GM19043 (cell line): Measurements from ENCODE around the gene ZC3H12C.

ENCODE experiments used
- ATAC-seq: cut with Tn5 transposase; IDR thresholded peaks from one replicate; pipeline ENCODE4 v1.9.1; 2021; ENCODE audit warnings: low read depth; ENCODE audit not compliant: unreplicated experiment

Gene ZC3H12C

GRCh38 chr11:110147962-110148709, 54.9 kb downstream of the ZC3H12C start:
- no peak for ATAC-seq

DNA sequence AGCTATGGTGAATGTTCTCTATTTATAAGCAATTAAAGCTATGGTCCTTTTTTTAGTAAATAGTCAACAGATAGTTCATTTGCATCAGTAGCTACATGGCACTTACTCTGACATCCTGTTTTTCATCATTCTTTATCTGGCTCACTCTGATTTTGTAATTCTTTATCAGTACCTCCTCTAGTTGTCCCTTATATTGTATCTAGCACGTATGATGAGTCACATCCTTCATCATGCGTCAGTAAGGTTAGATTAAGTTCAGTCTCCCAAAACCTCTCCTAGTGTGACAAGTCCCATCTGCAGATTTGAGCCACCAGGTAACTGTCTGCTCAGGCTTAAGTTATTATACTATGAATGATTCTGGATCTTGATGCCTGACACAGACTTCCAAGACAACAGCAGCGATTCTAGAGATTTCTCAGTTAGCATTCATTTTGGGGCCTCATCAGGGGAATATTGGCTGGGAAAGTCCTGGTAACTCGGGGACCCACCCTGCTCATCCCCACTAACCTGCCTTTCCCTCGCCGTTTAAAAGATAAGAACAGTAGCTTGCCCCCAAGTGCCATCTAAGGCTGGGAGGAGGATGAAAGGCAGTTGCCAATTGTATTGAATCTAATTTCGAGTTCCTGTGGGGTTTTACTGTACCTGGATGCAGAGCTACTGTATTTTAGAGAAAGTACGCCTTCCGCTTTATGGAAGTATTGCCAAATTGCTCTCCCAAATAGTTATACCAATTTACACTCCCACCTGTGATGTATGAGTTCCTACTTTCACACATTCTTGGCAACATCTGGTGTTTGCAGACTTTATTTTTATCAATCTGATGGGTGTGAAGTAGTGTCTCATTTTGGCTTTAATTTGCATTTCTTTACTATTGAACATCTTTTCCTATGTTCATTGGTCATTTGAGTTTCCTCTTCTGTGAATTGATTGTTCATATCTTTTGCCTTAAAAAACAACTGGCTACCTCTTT, 55.9 kb downstream of the ZC3H12C start:
- no peak for ATAC-seq

DNA sequence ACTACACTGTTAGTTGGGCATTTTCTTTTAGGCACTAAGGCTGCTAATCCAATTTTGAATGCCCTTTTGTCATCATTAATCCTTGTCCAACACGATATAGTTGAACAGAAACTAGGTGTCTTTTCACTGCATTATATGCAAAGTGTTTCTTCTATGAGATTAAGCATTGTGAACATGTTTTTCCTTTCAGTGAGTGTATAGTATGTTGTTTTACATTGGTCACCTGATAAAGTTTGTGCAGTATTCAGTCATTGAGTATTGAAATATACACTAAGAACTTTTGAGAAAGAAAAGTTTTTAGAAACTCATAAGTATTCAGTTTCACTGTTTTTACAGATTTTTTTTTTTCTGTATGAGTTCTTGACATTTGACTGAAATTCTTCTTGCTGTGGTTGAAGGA, 59.0 kb downstream of the ZC3H12C start:
- ATAC-seq, result no peak

DNA sequence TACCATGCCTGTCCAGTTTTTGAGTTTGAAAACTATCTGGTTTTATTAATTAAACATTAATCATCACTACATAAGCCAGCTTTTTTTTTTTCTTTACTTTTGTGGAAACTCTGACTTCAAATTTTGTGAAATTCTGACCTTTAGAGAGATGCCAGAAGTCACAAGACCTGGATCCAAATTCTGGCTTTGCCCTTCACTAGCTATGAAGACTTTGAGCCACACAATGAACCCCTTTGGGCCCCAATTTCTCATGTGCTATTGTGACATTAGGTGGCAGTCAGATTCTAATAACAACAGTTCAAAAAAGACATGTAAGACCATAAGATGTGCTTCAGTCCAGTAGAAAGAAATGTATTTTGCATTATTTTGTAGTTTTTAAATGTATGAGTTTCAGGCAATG, 60.3 kb downstream of the ZC3H12C start:
- ATAC-seq, result no peak

DNA sequence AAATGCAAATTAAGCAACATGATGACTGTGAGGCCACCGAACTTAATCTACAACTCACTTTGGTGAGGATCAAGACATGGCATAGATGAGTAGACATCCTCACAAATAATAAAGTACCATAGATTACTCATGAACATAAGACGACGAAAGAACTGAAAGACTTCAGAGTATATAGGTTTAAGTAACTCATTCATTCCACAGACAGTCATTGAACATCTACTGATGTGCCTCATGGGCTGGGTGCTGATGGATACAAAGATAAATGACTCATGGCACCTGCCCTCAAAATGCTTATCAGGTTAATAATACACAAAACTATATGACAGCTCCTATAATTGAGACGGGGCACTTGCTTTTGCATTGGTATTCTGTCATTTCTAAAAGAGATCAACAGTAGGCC, 63.3 kb downstream of the ZC3H12C start:
- no peak for ATAC-seq

GRCh38 chr11:110158317-110159200, 65.4 kb downstream of the ZC3H12C start:
- no peak for ATAC-seq

GRCh38 chr11:110159476-110159875, 66.3 kb downstream of the ZC3H12C start:
- ATAC-seq, result no peak

GRCh38 chr11:110160016-110160415, 66.8 kb downstream of the ZC3H12C start:
- ATAC-seq, result no peak

GRCh38 chr11:110160437-110160836, 67.2 kb downstream of the ZC3H12C start:
- ATAC-seq, result no peak

- no peak for ATAC-seq
These were observed 67.9 kb downstream of the ZC3H12C start for GRCh38 chr11:110161061-110161460.

GRCh38 chr11:110162216-110162615, 69.0 kb downstream of the ZC3H12C start:
- no peak for ATAC-seq

GRCh38 chr11:110165039-110165925, 72.1 kb downstream of the ZC3H12C start:
- ATAC-seq, result no peak

GRCh38 chr11:110168033-110168803, 75.0 kb downstream of the ZC3H12C start:
- ATAC-seq, result no peak

- ATAC-seq, result no peak
These were observed 76.5 kb downstream of the ZC3H12C start for GRCh38 chr11:110169738-110170137.

DNA sequence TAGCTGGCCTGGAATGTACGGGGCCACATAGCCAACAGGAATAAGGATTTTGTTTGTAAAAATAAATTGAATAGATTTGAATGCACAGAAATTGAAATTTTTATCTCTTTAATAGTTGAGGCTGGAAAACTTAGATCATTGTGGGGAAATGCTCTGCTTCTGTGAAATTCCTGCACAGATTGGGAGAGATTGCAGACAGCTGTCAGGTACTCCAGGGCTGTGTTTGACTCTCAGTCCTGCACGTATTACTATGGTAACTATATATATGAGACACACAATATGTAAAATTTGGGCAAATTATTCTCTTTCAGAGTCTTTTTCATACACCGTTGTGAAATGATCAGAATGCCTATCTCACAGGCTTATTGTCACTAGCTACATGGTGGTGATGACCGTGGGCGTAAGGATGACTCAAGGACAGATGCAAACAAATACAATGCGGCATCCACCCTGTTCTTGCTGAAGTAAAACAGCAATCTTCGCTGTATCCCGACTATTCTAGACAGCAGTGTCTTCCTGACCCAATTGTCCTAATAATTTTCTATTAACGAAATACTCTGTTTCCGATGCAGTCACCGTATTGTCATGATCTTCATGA, 79.4 kb downstream of the ZC3H12C start:
- no peak for ATAC-seq

GRCh38 chr11:110173811-110174644, 80.8 kb downstream of the ZC3H12C start:
- peak; percentile 65 for ATAC-seq

DNA sequence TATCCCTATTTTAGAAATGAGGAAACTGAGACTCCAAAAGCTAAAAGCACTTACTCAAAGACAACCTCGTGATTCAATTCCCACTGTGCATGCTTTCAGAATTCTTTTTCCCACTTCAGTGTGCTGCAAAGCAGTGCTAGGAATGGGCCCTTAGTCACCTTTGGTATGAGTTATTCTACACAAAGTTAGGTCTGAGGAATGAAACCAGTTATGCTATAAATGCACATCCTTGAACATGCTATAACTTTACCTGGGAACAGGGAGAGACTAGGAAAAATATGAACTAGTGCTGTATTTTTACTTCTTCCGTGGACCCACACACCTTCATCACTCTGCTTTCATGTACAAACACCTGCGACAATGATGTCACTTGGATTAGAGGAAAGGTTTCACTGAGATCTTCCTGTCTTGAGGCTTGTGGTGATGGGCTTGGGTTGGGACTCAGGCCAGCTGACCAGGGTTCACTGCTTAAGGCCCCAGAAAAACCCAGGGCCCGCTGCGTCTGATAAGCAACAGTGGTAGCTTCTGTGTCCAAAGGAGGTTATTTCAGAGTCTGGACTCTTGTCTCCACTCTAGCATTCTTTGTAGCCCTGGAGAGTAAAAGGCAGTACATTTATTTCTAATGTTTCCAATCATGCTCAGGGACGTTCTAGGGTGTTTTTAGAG, 81.6 kb downstream of the ZC3H12C start:
- peak; percentile 4 for ATAC-seq
